NCI-H2171 (cell line): ENCODE results near the gene PARVB.
"Not testable (repeated sequence)": the region's sequence is repeated elsewhere in the genome, so short reads cannot be mapped to it uniquely, and the experiment has no call there.

Experiments used
- DNase-seq: peaks from one replicate; lab custom pipeline; 2025; lab: John Stamatoyannopoulos, UW

Gene PARVB

DNA sequence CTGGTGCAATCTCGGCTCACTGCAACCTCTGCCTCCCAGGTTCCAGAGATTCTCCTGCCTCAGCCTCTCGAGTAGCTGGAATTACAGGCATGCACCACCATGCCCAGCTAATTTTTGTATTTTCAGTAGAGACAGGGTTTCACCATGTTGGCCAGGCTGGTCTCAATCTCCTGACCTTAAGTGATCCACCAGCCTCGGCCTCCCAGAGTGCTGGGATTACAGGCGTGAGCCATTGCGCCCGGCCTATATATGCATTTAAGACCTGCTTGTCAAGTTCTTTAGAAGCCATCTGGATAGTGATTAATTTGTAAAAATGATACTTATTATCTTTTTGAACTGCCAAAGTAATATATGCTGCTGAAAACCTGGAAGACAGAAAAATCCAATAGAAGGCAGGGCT, 86.6 kb downstream of the PARVB start:
- not testable (repeated sequence) for DNase-seq

DNA sequence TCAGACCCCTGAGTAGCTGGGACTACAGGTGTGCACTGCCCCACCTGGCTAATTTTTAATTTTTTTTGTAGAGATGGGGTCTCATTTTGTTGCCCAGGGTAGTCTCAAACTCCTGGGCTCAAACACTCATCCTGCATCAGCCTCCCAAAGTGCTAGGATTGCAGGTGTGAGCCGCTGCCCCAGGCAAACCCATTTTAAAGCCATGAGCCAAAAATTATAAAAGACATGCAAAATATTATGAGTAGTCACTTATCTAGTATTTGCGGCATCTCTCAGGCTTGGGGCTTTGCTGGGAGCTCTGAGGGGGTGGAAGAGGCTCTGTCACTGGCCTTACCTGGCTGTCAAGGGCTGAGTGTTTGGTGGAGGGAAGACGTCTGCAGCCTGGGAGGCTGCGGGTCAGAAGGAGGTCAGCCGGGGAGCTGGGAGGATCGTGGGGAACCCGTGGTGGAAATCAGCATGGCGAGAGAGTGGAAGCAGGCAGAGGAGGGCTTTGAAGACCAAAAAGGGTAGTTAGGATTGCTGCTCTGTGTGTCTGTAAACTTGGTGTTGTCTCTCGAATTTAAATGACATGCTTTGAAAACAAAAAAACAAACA, 87.6 kb downstream of the PARVB start:
- no peak for DNase-seq

DNA sequence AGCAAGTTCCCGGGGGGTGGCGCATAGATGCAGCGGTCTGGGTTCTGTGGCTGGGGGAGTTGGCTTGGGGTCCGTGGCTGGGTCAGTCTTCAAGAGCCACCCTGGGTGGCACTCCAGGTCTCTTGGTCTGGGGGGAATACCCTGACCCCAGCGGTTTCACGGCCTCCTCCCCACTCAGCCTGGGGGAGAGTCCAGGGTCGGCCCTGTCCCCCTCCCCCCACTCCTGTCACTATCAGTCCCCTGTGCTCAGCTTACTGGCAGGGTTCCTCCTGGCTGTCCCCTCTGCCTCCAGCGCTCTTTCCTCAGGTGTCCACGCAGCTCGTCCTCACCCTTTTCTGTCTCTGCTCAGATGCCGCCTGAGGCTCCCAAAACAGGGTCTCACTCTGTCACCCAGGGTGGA, 88.1 kb downstream of the PARVB start:
- DNase-seq, result no peak

DNA sequence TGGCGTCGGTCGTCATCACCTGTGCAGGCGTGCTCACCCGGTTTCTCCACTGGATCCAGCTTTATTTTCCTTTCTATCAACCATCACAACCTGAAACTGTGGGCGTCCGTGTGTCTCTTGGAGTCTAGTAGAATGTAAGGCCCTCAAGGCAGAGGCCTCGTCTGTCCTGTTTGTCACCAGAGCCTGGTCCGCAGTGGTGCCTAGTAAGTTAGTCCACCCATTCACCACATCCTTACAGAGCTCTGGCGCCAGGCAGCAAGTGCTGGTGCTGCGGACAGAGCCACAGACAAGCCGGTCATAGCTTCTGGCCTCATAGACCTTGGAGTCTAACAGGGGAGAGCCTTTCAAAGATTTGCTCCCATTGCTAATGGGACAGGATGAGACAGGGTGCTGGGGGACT, 92.2 kb downstream of the PARVB start:
- DNase-seq, result no peak

- no peak for DNase-seq
Observed at GRCh38 chr22:44116755-44117684, 92.9 kb downstream of the PARVB start.

GRCh38 chr22:44117746-44118145, 93.6 kb downstream of the PARVB start:
- DNase-seq, result no peak

DNA sequence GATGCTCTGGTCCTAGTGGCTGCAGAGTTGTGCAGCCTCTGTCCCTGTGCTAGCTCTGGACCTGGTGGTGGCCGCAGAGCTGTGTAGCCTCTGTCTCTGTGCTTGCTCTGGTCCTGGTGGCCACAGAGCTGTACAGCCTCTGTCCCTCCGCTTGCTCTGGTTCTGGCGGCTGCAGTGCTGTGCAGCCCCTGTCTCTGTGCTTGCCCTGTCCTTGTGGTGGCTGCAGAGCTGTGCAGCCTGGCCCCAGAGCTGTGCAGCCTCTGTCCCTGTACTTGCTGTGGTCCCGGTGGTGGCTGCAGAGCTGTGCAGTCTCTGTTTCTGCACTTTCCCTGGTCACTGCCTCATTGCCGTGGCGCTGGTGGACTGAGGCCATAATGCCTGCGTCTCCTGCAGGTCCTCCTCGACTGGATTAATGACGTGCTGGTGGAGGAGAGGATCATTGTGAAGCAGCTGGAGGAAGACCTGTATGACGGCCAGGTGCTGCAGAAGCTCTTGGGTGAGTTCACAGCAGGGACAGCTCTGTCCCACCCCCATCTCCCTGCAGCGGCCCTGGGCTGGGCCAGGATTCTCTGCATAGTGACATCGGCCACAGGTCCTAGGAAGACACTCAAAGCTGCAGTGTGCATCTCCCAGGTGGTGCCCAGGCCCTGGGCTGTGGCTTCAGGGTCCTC, 94.7 kb downstream of the PARVB start:
- DNase-seq, result no peak

DNA sequence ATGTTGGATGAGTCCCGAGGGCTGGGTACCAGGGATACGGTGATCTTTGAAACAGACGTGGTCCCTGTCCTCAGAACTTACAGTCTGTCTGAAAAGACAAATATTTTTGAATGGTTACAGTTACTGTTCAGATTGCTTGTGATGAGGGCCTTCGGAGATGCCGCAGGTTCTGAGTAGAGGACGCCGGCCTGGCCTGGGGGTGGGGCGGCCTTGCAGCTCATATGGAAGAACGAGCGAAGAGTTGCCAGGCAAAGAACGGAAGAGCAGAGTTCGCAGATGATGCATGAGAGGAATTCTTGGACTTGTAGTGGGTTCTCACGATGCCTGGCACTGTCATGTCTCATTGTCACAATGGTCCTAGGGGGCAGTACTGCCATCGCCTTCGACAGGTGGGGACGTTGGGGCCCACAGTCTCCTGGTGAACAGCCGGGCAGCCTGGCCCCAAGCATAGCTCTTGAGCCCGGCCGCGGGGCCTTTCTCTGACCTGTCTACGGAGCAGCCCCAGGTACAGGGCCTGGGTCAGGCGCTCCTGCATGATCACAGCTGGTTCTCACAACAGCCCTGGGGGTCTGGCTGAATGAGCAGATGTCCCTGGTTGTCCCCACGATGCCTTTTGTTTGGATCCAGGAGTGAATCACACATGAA, 95.7 kb downstream of the PARVB start:
- no peak for DNase-seq

DNA sequence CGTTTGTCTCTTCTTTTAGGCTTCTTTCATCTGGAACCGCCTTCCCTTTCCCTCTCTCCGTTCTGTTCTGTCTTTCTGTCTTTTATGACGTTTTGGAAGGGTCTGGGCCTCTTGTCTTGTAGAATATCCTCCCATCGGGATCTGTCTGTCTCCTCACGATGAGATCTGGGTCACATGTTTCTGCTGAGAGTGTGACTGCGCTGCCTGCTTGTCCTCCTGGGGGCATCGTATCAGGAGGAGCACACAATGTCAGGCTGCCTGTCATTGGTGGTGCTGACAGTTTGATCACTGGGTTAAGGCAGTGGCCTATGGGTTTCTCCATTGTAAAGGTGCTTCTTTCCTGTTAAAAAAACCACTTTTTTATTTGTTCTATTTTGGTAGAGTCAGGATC, 96.2 kb downstream of the PARVB start:
- no peak for DNase-seq

GRCh38 chr22:44125421-44125820, 101.3 kb downstream of the PARVB start:
- no peak for DNase-seq

GRCh38 chr22:44126807-44127206, 102.7 kb downstream of the PARVB start:
- DNase-seq, result no peak

GRCh38 chr22:44127356-44127755, 103.3 kb downstream of the PARVB start:
- no peak for DNase-seq

GRCh38 chr22:44128958-44129618, 105.0 kb downstream of the PARVB start:
- no peak for DNase-seq

DNA sequence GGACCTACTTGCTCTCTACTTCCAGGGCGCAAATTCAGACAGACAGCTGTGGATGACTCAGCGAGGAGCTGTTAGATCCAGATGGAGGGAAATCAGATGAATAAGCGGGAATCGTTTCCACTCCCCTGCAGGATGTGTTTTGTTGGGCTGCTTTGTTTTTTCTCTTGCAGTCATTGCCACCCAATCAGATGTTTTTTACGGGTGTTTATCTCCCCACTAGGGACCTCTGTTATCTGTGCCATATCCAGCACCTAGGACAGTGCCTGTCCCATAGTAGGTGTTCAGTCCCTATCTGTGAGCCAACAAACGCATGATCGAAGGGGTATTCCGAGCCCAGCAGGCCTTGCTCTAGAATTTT, 105.5 kb downstream of the PARVB start:
- peak; percentile 78 for DNase-seq

GRCh38 chr22:44130076-44130711, 106.1 kb downstream of the PARVB start:
- peak; percentile 45 for DNase-seq

- no peak for DNase-seq
Observed at GRCh38 chr22:44131412-44131811, 107.3 kb downstream of the PARVB start.

DNA sequence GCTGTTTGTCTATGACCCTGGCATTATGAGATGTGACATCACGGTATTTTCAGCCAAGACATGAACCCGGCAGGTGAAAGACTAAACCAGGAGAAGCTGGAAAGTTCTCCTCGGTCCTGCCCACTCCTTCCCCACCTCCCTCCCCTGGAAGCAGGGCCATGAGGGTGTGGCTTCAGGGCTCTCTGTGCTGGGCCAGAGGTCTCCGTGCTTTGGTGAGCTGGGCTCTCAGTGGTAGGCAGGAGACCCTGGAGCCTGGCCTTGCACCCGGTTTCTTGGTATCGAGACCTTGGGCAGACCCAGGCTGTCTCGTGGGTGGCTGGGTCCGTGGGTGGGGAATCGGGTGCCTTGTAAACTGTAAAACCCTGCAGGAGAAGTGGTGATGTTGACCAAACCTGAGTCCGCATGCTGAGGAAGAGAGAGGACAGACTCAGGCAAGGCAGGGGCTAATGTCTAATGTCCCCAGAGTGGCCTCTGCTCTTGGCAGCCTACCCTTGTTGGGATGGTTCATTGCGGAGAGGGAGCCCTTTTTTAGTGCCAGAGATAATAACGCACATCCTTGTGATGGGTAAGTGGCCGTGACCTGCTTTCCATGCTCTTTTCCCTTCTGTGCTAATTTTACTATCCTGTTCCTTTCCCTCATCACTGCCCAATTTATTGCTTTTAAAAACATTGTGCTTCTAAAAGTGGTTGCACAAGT, 108.0 kb downstream of the PARVB start:
- no peak for DNase-seq

DNA sequence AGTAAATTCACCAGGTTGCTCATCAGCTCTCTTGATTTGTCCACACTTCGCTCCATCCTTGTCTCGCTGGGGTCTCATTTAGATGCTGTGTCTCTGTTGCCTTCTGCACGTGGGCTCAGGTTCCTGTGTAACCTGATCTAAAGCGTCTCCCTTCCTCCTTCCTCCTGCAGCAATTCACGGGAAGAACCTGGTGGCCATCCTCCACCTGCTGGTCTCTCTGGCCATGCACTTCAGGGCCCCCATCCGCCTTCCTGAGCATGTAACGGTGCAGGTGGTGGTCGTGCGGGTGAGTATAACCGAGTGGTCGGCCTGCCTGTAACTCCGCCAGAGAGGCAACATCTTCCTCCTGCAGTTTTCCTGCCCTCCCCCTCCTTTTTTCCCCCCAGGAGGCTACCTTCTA, 108.6 kb downstream of the PARVB start:
- DNase-seq, result peak; percentile 22

- DNase-seq, result peak; percentile 44
Observed at GRCh38 chr22:44133161-44133560, 109.1 kb downstream of the PARVB start.

- no peak for DNase-seq
Observed at GRCh38 chr22:44133901-44134571, 109.9 kb downstream of the PARVB start.
